GM21360 (cell line): ENCODE data around the gene MYBPC1.
A peak's percentile ranks its signal among the peaks of the same experiment; 100 is the strongest.

Source experiments
- ATAC-seq: cut with Tn5 transposase; IDR thresholded peaks from one replicate; pipeline ENCODE4 v1.9.1; 2021; ENCODE audit warnings: mild to moderate bottlenecking, moderate library complexity; ENCODE audit not compliant: unreplicated experiment

Gene MYBPC1

GRCh38 chr12:101694297-101694848 lies 99.6 kb downstream of the MYBPC1 start:
- ATAC-seq: no peak

GRCh38 chr12:101694986-101695385 lies 100.2 kb downstream of the MYBPC1 start:
- ATAC-seq: no peak

GRCh38 chr12:101695706-101696105 lies 100.9 kb downstream of the MYBPC1 start:
- ATAC-seq: no peak

GRCh38 chr12:101696251-101697196 lies 101.8 kb downstream of the MYBPC1 start:
- ATAC-seq: peak; percentile 34

GRCh38 chr12:101697197-101697929 lies 102.6 kb downstream of the MYBPC1 start, which contains the start of gene CHPT1:
Gene CHPT1, plus strand, starts transcription at chr12:101697640. Its CDS starts 222 bp downstream, at chr12:101697862.
- peak; percentile 53 for ATAC-seq

GRCh38 chr12:101697930-101698799 lies 103.4 kb downstream of the MYBPC1 start:
- peak; percentile 28 for ATAC-seq

- ATAC-seq: no peak
These were observed 104.1 kb downstream of the MYBPC1 start for GRCh38 chr12:101698800-101699347.

GRCh38 chr12:101700299-101700820 lies 105.6 kb downstream of the MYBPC1 start:
- no peak for ATAC-seq

- no peak for ATAC-seq
These were observed 108.7 kb downstream of the MYBPC1 start for GRCh38 chr12:101703487-101703886.

GRCh38 chr12:101706403-101706802 lies 111.6 kb downstream of the MYBPC1 start:
- ATAC-seq: no peak

GRCh38 chr12:101707131-101707782 lies 112.5 kb downstream of the MYBPC1 start:
- no peak for ATAC-seq

- no peak for ATAC-seq
These were observed 115.5 kb downstream of the MYBPC1 start for GRCh38 chr12:101710288-101710687.

- ATAC-seq: no peak
These were observed 118.4 kb downstream of the MYBPC1 start for GRCh38 chr12:101713059-101713682.

GRCh38 chr12:101713930-101714329 lies 119.2 kb downstream of the MYBPC1 start:
- ATAC-seq: no peak

- ATAC-seq: no peak
These were observed 120.2 kb downstream of the MYBPC1 start for GRCh38 chr12:101714877-101715444.

GRCh38 chr12:101719566-101719965 lies 124.8 kb downstream of the MYBPC1 start:
- no peak for ATAC-seq

GRCh38 chr12:101720118-101720517 lies 125.3 kb downstream of the MYBPC1 start:
- no peak for ATAC-seq

GRCh38 chr12:101722392-101722791 lies 127.6 kb downstream of the MYBPC1 start:
- ATAC-seq: no peak

GRCh38 chr12:101727098-101727497 lies 132.3 kb downstream of the MYBPC1 start:
- no peak for ATAC-seq
